Lower lobe of right lung (tissue), 2 donors: ENCODE data around the gene JAKMIP1. TPM values are rescaled to one million over a fixed set of nuclear protein-coding genes. Genes with fewer than 3 reads are reported as not detected.

Experiments used
- ATAC-seq, 2 donors: fragments of 200-7000 bp; cut with Tn5 transposase; one replicate each; pipeline ENCODE4 v1.9.1; 2020 to 2022; ENCODE audit warnings: mild to moderate bottlenecking in 2 of 2, moderate library complexity in 2 of 2
- DNase-seq: peaks from one replicate; pipeline ENCODE4 v3.0.0-alpha.2; 2020
- H3K27ac ChIP-seq: fragments of 200-600 bp; one replicate; pipeline ENCODE4 v1.8.0; 2022
- H3K27me3 ChIP-seq: fragments of 200-600 bp; one replicate; pipeline ENCODE4 v1.8.0; 2022; ENCODE audit warnings: low read depth
- H3K36me3 ChIP-seq: fragments of 200-600 bp; one replicate; pipeline ENCODE4 v1.8.0; 2022; ENCODE audit warnings: mild to moderate bottlenecking
- H3K4me1 ChIP-seq: fragments of 200-600 bp; one replicate; pipeline ENCODE4 v1.8.0; 2022
- H3K4me3 ChIP-seq: fragments of 200-600 bp; one replicate; pipeline ENCODE4 v1.8.0; 2022; ENCODE audit warnings: mild to moderate bottlenecking
- H3K9me3 ChIP-seq: fragments of 200-600 bp; one replicate; pipeline ENCODE4 v1.8.0; 2022
- intact Hi-C: fragments of 100-400 bp; cut with DNase I; formaldehyde crosslinking; loops from one replicate; pipeline ENCODE4 v1.11.0; 2022
- total RNA-seq: library from RNA; stranded (reverse); fragmentation: NEBNext Ultra II Directional; extraction: Animal tissue kit (Norgen Biotek cat#: 25700); gene quantifications from one replicate; pipeline ENCODE4 v1.2.1, GENCODE V29; 2021
- TF ChIP-seq, protein P1 (sequence below): fragments of 200-600 bp; IDR thresholded peaks from one replicate; pipeline ENCODE4 v1.8.0; 2022; ENCODE audit warnings: antibody characterized with exemption, mild to moderate bottlenecking
- donor health status: DM: no; HTN: yes; CAD: no; lungs with severe emphysema.

The JAKMIP1 gene
- total RNA-seq, 1 donor from 2014 or later: 0.65 TPM

DNA sequence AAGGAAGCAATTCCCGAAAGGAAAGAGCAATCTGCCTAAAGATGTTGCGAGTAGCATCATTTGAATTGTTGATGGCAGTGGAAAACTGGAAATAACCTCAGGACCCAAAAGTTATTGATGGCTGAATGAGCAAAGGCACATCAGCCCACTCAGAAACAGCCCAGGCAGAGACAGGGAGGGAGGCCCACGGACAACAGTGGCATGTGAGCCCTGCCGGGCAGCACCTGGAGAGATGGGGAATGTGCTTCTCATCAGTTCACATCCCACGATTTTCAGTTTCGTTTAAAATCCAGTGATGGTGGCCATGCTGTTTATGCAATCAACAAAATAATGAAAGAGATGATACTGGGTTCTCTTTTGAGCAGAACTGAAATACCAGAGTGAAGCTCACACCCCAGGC is 80.0 kb downstream of the JAKMIP1 start:
- H3K27me3 ChIP-seq: no peaks in the 10 kb centered on the region
- intact Hi-C loops: no loop called here
- H3K4me3 ChIP-seq: no peak overlapping the region
- H3K9me3 ChIP-seq: no peaks in the 10 kb centered on the region
- no peak for DNase-seq
- H3K36me3 ChIP-seq: no peaks in the 10 kb centered on the region
- H3K27ac ChIP-seq: no peak overlapping the region
- TF ChIP-seq, protein P1, sequence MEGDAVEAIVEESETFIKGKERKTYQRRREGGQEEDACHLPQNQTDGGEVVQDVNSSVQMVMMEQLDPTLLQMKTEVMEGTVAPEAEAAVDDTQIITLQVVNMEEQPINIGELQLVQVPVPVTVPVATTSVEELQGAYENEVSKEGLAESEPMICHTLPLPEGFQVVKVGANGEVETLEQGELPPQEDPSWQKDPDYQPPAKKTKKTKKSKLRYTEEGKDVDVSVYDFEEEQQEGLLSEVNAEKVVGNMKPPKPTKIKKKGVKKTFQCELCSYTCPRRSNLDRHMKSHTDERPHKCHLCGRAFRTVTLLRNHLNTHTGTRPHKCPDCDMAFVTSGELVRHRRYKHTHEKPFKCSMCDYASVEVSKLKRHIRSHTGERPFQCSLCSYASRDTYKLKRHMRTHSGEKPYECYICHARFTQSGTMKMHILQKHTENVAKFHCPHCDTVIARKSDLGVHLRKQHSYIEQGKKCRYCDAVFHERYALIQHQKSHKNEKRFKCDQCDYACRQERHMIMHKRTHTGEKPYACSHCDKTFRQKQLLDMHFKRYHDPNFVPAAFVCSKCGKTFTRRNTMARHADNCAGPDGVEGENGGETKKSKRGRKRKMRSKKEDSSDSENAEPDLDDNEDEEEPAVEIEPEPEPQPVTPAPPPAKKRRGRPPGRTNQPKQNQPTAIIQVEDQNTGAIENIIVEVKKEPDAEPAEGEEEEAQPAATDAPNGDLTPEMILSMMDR: no peak
- H3K4me1 ChIP-seq: no peaks in the 10 kb centered on the region
- no peak for ATAC-seq

DNA sequence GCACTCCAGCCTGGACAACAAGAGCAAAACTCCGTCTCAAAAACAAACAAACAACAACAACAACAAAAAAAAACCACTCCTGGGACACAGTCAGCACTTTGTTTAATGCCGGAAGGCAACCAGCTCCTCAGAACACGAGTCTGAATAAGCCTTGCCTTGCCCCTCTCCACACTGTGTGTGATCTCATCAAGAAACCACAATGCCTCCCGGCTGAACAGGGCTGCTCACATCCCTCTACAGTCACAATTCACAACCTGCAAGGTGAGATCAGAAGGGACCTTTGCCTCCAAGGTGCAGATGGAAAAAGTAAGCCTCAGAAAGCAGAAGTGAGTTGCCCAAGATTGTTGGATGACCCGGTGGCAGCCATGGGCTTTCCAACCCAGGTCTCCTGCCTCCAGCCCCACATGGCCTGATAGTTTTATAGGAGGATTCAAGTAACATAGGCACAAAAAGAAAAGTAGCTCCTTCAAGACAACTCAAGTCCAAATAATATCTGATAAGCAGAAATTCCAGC is 80.8 kb downstream of the JAKMIP1 start:
- DNase-seq (no peak), ATAC-seq (no peak)
- H3K9me3 ChIP-seq: no peaks in the 10 kb centered on the region
- TF ChIP-seq, protein P1: no peak
- H3K36me3 ChIP-seq: no peaks in the 10 kb centered on the region
- no peaks in the 10 kb centered on the region for H3K4me1 ChIP-seq
- intact Hi-C loops: no loop called here
- no peak overlapping the region for H3K4me3 ChIP-seq
- no peaks in the 10 kb centered on the region for H3K27me3 ChIP-seq
- H3K27ac ChIP-seq: no peak overlapping the region

DNA sequence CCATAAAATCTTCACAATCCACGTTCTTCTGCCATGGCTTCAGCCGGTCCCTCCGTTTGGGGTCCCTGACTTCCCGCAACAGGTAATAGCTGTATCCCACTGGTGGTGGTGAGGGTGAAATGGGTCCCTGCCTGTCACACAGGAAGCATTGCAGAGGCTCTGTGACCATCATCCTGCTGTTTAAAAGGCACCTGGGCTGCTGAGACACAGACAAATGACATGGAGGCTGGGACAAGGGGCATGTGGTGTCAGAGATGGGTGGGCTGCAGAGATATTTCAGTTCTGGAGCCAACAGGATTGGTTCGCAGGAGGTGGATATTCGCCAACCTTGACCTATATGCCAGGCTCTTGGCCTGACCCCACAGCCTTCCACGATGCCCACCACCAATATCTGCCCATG is 82.1 kb downstream of the JAKMIP1 start:
- intact Hi-C loops: no loop called here
- H3K4me3 ChIP-seq: no peak overlapping the region
- no peaks in the 10 kb centered on the region for H3K27me3 ChIP-seq
- H3K4me1 ChIP-seq: no peaks in the 10 kb centered on the region
- no peaks in the 10 kb centered on the region for H3K9me3 ChIP-seq
- H3K36me3 ChIP-seq: no peaks in the 10 kb centered on the region
- DNase-seq: no peak
- TF ChIP-seq, protein P1: no peak
- ATAC-seq: no peak
- no peak overlapping the region for H3K27ac ChIP-seq

- Histone ChIP-seq H3K27ac (no peak overlapping the region), H3K36me3 (no peaks in the 10 kb centered on the region), H3K4me1 (no peaks in the 10 kb centered on the region), H3K27me3 (no peaks in the 10 kb centered on the region), H3K4me3 (no peak overlapping the region), H3K9me3 (no peaks in the 10 kb centered on the region)
- DNase-seq: no peak
- TF ChIP-seq, protein P1: no peak
- peak in 1 of 2 donors; percentile 26 for ATAC-seq
- intact Hi-C loops: no loop called here
Measured at GRCh38 chr4:6116696-6117285, 83.6 kb downstream of the JAKMIP1 start.

DNA sequence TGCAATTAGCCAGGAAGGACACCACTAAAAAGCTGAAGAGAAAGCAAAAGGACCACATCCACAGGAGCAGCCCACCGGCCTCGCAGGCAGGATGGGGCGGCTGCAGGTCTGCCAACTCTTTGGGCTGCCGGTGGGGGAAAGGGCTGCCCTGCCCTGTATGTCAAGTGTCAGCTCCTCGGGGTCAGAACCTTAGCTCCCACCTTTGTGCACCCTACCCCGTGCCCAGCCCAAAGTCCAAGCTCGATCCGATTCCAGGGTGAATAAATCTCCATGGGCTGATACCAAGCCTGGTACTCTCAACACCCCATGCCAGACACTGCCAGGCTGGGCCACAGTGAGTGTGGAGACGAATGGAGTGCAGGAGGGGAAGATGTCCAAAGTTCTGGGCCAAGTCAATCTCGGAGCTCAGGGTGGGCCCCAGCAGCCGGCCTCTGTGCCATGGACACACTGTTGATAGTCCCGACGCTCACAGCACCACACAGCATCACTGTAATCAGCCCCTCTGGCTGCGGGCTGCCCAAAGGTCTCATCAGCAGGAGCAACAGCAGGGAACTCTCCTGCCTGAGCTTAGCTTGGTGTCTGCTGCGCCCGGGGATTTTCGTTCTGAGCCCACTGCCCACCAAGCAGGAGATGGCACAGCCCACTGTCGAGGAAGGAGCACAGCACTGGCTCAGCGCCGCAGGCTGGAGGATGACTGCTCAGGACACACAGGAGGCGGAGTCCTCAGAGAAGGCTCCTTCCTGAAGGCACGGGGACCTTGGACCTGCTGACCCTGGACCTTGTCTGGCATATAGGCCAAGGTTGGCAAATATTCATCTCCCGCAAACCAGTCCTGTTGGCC is 84.4 kb downstream of the JAKMIP1 start:
- no peaks in the 10 kb centered on the region for H3K36me3 ChIP-seq
- intact Hi-C loops: no loop called here
- ATAC-seq (no peak), DNase-seq (no peak)
- no peaks in the 10 kb centered on the region for H3K4me1 ChIP-seq
- TF ChIP-seq, protein P1: no peak
- no peaks in the 10 kb centered on the region for H3K9me3 ChIP-seq
- H3K27ac ChIP-seq: no peak overlapping the region
- H3K27me3 ChIP-seq: no peaks in the 10 kb centered on the region
- H3K4me3 ChIP-seq: no peak overlapping the region
